Left ventricle myocardium inferior (tissue), 1 donor: Measurements from ENCODE around the gene SEZ6. TPM values are rescaled to one million over a fixed set of nuclear protein-coding genes. Genes with fewer than 3 reads are reported as not detected.

Experiments
- DNase-seq: peaks from one replicate; pipeline ENCODE4 v3.0.0-alpha.2; 2020
- H3K27ac ChIP-seq: fragments of 200-600 bp; replicated peaks from 2 replicates; pipeline ENCODE4 v1.8.0; 2021
- H3K27me3 ChIP-seq: fragments of 200-600 bp; 2 replicates; pipeline ENCODE4 v1.8.0; 2021; ENCODE audit warnings: low read depth
- H3K36me3 ChIP-seq: fragments of 200-600 bp; 2 replicates; pipeline ENCODE4 v1.8.0; 2021
- H3K4me1 ChIP-seq: fragments of 200-600 bp; 2 replicates; pipeline ENCODE4 v1.8.0; 2021
- H3K4me3 ChIP-seq: fragments of 200-600 bp; 2 replicates; pipeline ENCODE4 v1.8.0; 2021; ENCODE audit warnings: mild to moderate bottlenecking, moderate library complexity
- H3K9me3 ChIP-seq: fragments of 200-600 bp; replicated peaks from 2 replicates; pipeline ENCODE4 v1.8.0; 2021
- intact Hi-C: fragments of 100-400 bp; cut with micrococcal nuclease; formaldehyde crosslinking; loops from one replicate; pipeline ENCODE4 v1.11.0; 2022
- total RNA-seq: library from RNA; stranded (reverse); fragmentation: NEBNext Ultra II Directional; extraction: Animal tissue kit (Norgen Biotek cat#: 25700); gene quantifications from one replicate; pipeline ENCODE4 v1.2.1, GENCODE V29; 2021
- TF ChIP-seq, protein P1 (sequence below): fragments of 200-600 bp; IDR thresholded peaks from 2 replicates; pipeline ENCODE4 v1.8.0; 2021; ENCODE audit warnings: antibody characterized with exemption, mild to moderate bottlenecking, borderline replicate concordance
- donor health status: DM: no; HTN: yes; CAD: no; lungs with severe emphysema.

SEZ6 gene
- total RNA-seq, 1 donor from 2014 or later, result not detected

GRCh38 chr17:29000973-29001372 is 4.9 kb downstream of the SEZ6 start:
- no peak for DNase-seq
- Histone ChIP-seq H3K4me1 (peaks cover 14% of the 10 kb centered on the region), H3K27ac (no peak overlapping the region), H3K9me3 (no peaks in the 10 kb centered on the region), H3K27me3 (peaks cover 39% of the 10 kb centered on the region), H3K4me3 (no peak overlapping the region), H3K36me3 (no peaks in the 10 kb centered on the region)
- intact Hi-C loops, result no loop called here
- TF ChIP-seq, protein P1, sequence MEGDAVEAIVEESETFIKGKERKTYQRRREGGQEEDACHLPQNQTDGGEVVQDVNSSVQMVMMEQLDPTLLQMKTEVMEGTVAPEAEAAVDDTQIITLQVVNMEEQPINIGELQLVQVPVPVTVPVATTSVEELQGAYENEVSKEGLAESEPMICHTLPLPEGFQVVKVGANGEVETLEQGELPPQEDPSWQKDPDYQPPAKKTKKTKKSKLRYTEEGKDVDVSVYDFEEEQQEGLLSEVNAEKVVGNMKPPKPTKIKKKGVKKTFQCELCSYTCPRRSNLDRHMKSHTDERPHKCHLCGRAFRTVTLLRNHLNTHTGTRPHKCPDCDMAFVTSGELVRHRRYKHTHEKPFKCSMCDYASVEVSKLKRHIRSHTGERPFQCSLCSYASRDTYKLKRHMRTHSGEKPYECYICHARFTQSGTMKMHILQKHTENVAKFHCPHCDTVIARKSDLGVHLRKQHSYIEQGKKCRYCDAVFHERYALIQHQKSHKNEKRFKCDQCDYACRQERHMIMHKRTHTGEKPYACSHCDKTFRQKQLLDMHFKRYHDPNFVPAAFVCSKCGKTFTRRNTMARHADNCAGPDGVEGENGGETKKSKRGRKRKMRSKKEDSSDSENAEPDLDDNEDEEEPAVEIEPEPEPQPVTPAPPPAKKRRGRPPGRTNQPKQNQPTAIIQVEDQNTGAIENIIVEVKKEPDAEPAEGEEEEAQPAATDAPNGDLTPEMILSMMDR, result no peak

GRCh38 chr17:28999206-28999605 is 6.6 kb downstream of the SEZ6 start:
- TF ChIP-seq, protein P1, result no peak
- no peak overlapping the region for H3K4me3 ChIP-seq
- H3K36me3 ChIP-seq, result no peaks in the 10 kb centered on the region
- intact Hi-C loops, result no loop called here
- DNase-seq, result no peak
- H3K27ac ChIP-seq, result no peak overlapping the region
- peaks cover 6% of the 10 kb centered on the region for H3K4me1 ChIP-seq
- peaks cover 21% of the 10 kb centered on the region for H3K27me3 ChIP-seq
- no peaks in the 10 kb centered on the region for H3K9me3 ChIP-seq

DNA sequence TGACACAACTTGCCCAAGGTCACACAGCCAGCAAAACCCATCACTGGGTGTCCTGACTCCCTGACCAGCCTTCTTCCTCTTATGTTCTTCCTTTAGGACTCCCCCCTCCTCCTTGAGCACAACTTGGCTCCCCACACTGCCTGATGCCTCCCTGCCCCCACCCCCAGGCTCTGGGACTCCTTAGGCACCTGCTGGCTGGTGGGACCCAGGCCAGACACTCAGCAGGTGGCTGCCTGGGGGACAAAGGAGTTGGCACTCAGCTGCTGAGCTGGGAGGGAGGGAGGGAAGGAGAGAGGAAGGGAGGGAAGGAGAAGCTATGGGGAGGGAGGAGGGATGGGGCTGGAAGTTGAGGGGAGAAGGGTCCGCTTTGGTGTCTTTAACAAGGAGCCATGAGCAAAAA is 8.0 kb downstream of the SEZ6 start:
- Histone ChIP-seq H3K4me1 (peaks cover 6% of the 10 kb centered on the region), H3K27me3 (peaks cover 7% of the 10 kb centered on the region), H3K9me3 (no peaks in the 10 kb centered on the region), H3K36me3 (no peaks in the 10 kb centered on the region), H3K4me3 (no peak overlapping the region), H3K27ac (no peak overlapping the region)
- TF ChIP-seq, protein P1, result no peak
- DNase-seq, result no peak
- intact Hi-C loops, result no loop called here

DNA sequence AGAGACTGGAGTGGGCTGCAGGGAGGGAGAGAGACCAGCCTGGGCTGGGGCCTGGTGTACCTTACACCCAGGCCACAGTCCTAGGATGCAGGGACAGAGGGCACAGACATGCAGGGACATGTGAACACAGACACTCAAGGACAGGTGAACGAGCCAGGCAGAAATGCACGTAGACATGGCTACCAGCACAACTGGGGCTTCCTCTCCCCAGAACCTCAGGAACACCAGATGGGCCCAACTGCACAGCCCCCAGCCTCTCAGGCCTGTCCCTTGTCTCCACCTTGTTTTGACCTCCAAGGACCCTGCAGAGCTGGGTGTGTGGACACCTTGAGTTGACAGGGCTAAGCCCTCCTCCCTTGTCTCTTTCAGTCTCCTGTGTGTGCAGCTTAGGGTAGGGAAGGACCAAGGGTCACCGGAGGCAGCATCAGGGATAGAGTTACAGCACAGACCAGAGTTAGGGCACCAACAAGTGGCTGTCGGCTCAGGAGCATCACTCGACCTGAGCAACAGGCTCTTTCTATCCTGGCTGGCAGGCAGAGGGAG is 9.2 kb downstream of the SEZ6 start:
- Histone ChIP-seq H3K36me3 (no peaks in the 10 kb centered on the region), H3K4me1 (peaks cover 6% of the 10 kb centered on the region), H3K27ac (no peak overlapping the region), H3K9me3 (no peaks in the 10 kb centered on the region), H3K4me3 (no peak overlapping the region), H3K27me3 (no peaks in the 10 kb centered on the region)
- DNase-seq, result no peak
- intact Hi-C loops, result no loop called here
- TF ChIP-seq, protein P1, result no peak

DNA sequence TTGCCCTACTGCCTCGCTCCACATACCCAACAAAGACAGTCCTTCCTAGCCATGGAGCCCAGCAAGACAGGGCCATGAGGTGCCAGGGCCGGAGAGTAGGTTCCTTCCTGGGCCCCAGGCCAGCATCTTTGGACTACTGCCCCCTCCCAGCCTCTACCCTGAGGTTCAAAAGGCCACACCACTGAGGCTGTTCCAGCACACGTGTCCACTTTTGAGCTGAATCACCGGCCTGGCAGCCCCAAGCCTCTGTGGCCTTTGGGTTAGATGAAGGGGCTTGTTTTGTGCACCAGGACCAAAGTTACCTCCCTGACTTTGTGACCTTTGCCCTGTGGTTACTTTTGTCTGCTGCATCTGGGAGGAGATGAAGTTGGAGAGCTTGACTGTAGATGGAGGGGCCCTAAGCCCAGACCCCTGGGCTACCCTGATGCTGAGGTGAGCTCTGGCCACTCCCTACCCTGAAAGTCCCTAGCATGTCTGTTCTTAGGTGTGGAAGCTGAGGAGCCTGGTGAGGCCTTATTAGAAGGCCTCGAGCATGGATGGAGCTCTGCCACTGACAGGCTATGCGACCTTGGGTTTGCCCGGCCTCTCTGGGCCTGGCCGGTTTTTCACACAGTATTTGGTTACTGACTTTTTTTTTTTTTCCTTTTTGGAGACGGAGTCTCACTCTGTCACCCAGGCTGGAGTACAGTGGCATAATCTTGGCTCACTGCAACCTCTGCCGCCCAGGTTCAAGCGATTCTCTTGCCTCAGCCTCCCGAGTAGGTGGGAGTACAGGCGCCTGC is 12.0 kb downstream of the SEZ6 start:
- TF ChIP-seq, protein P1, result no peak
- H3K4me1 ChIP-seq, result peaks cover 6% of the 10 kb centered on the region
- H3K27ac ChIP-seq, result no peak overlapping the region
- no peak overlapping the region for H3K4me3 ChIP-seq
- H3K9me3 ChIP-seq, result no peaks in the 10 kb centered on the region
- no peaks in the 10 kb centered on the region for H3K36me3 ChIP-seq
- intact Hi-C loops, result no loop called here
- H3K27me3 ChIP-seq, result no peaks in the 10 kb centered on the region
- no peak for DNase-seq
